H9 (cell line): ENCODE data around the gene ATOX1. TPM values are rescaled to one million over a fixed set of nuclear protein-coding genes. Genes with fewer than 3 reads are reported as not detected.
A peak's percentile ranks its signal among the peaks of the same experiment; 100 is the strongest.
"Not testable (repeated sequence)": the region's sequence is repeated elsewhere in the genome, so short reads cannot be mapped to it uniquely, and the experiment has no call there.

Experiments used
- DNase-seq: peaks from one replicate; pipeline ENCODE4 v3.0.0-alpha.2; 2017
- H2AFZ ChIP-seq: one replicate; pipeline ENCODE4 v1.6.1; 2013; ENCODE audit warnings: mild to moderate bottlenecking, low read length, control low read depth, moderate library complexity
- H2AK5ac ChIP-seq: 2 replicates; pipeline ENCODE4 v1.6.1; 2013; ENCODE audit warnings: low read length, control low read depth, mixed read lengths; ENCODE audit not compliant: insufficient read length
- H2BK120ac ChIP-seq: one replicate; pipeline ENCODE4 v1.6.1; 2013; ENCODE audit warnings: low read depth, mild to moderate bottlenecking, low read length, control low read depth, inconsistent platforms; ENCODE audit not compliant: poor library complexity, severe bottlenecking
- H2BK12ac ChIP-seq: 2 replicates; pipeline ENCODE4 v1.6.1; 2013; ENCODE audit warnings: low read length, control low read depth, mixed read lengths, low read depth; ENCODE audit not compliant: insufficient read length
- H2BK15ac ChIP-seq: 2 replicates; pipeline ENCODE4 v1.6.1; 2013; ENCODE audit warnings: low read depth, low read length, control low read depth
- H2BK20ac ChIP-seq: one replicate; pipeline ENCODE4 v1.6.1; 2013; ENCODE audit warnings: low read depth, mild to moderate bottlenecking, low read length, control low read depth, inconsistent platforms; ENCODE audit not compliant: poor library complexity, severe bottlenecking
- H2BK5ac ChIP-seq: 2 replicates; pipeline ENCODE4 v1.6.1; 2013; ENCODE audit warnings: low read length, control low read depth, mixed read lengths; ENCODE audit not compliant: insufficient read length
- H3K14ac ChIP-seq: 2 replicates; pipeline ENCODE4 v1.6.1; 2013; ENCODE audit warnings: low read length, control low read depth; ENCODE audit not compliant: insufficient read depth
- H3K18ac ChIP-seq: 2 replicates; pipeline ENCODE4 v1.6.1; 2013; ENCODE audit warnings: low read depth, mild to moderate bottlenecking, mixed read lengths, low read length, control low read depth; ENCODE audit not compliant: insufficient read length
- H3K23ac ChIP-seq: 2 replicates; pipeline ENCODE4 v1.6.1; 2013; ENCODE audit warnings: low read length, control low read depth, mixed read lengths, low read depth; ENCODE audit not compliant: insufficient read length
- H3K23me2 ChIP-seq: 2 replicates; pipeline ENCODE4 v1.6.1; 2013; ENCODE audit warnings: low read depth, mild to moderate bottlenecking, mixed read lengths, low read length, control low read depth; ENCODE audit not compliant: insufficient read length, poor library complexity, severe bottlenecking
- H3K27ac ChIP-seq: 2 replicates; pipeline ENCODE4 v1.5.1; 2013; ENCODE audit warnings: low read length, control low read depth, mixed read lengths, low read depth; ENCODE audit not compliant: insufficient read length
- H3K27me3 ChIP-seq: 2 replicates; pipeline ENCODE4 v1.6.1; 2013; ENCODE audit warnings: low read length, control low read depth, inconsistent platforms; ENCODE audit not compliant: insufficient read depth
- H3K4ac ChIP-seq: 2 replicates; pipeline ENCODE4 v1.6.1; 2013; ENCODE audit warnings: low read depth, mild to moderate bottlenecking, control low read depth, inconsistent platforms, low read length, moderate library complexity
- H3K4me1 ChIP-seq: 2 replicates; pipeline ENCODE4 v1.6.1; 2013; ENCODE audit warnings: low read length, control low read depth, inconsistent platforms; ENCODE audit not compliant: insufficient read depth
- H3K4me2 ChIP-seq: 2 replicates; pipeline ENCODE4 v1.6.1; 2013; ENCODE audit warnings: low read length, control low read depth, mixed read lengths; ENCODE audit not compliant: insufficient read length, insufficient read depth
- H3K56ac ChIP-seq: 2 replicates; pipeline ENCODE4 v1.6.1; 2013; ENCODE audit warnings: low read depth, mild to moderate bottlenecking, mixed read lengths, low read length, control low read depth; ENCODE audit not compliant: insufficient read length
- H3K79me1 ChIP-seq: 2 replicates; pipeline ENCODE4 v1.6.1; 2013; ENCODE audit warnings: low read depth, mild to moderate bottlenecking, moderate library complexity, low read length, control low read depth, inconsistent platforms; ENCODE audit not compliant: insufficient read depth, poor library complexity, severe bottlenecking
- H3K79me2 ChIP-seq: 2 replicates; pipeline ENCODE4 v1.6.1; 2013; ENCODE audit warnings: low read length, control low read depth, inconsistent platforms; ENCODE audit not compliant: insufficient read depth
- H3K9ac ChIP-seq: 2 replicates; pipeline ENCODE4 v1.6.1; 2013; ENCODE audit warnings: low read length, control low read depth, mixed read lengths; ENCODE audit not compliant: insufficient read length; ENCODE audit errors: extremely low read depth
- H3K9me3 ChIP-seq: one replicate; pipeline ENCODE4 v1.6.1; 2013; ENCODE audit warnings: low read depth, low read length, inconsistent platforms; ENCODE audit not compliant: control insufficient read depth
- H3T11ph ChIP-seq: one replicate; pipeline ENCODE4 v1.6.1; 2013; ENCODE audit warnings: mild to moderate bottlenecking, low read length, control low read depth, inconsistent platforms
- H4K20me1 ChIP-seq: one replicate; pipeline ENCODE4 v1.6.1; 2013; ENCODE audit not compliant: control insufficient read depth, insufficient read length, insufficient read depth
- H4K5ac ChIP-seq: 2 replicates; pipeline ENCODE4 v1.6.1; 2013; ENCODE audit warnings: low read depth, mild to moderate bottlenecking, mixed read lengths, low read length, control low read depth; ENCODE audit not compliant: insufficient read length
- H4K8ac ChIP-seq: replicated peaks from 2 replicates; pipeline ENCODE4 v1.6.1; 2013; ENCODE audit warnings: low read length, control low read depth, mixed read lengths, low read depth; ENCODE audit not compliant: insufficient read length
- H4K91ac ChIP-seq: 2 replicates; pipeline ENCODE4 v1.6.1; 2013; ENCODE audit warnings: low read depth, mild to moderate bottlenecking, moderate library complexity, mixed read lengths, low read length, control low read depth; ENCODE audit not compliant: insufficient read length
- H3K27ac Mint-ChIP-seq, 3 experiments: 2 replicates in 2 of 3; 3 replicates in 1 of 3; pipeline ENCODE4 v1.8.0; 2020 to 2021; ENCODE audit warnings: mixed read lengths in 3 of 3, mild to moderate bottlenecking in 1 of 3, moderate library complexity in 1 of 3
- H3K27me3 Mint-ChIP-seq: 2 replicates; pipeline ENCODE4 v1.8.0; 2021; ENCODE audit warnings: low read depth, mild to moderate bottlenecking, moderate library complexity, mixed read lengths
- H3K36me3 Mint-ChIP-seq, 3 experiments: 2 replicates in 2 of 3; 3 replicates in 1 of 3; pipeline ENCODE4 v1.8.0; 2020 to 2021; ENCODE audit warnings: low read depth in 3 of 3, mixed read lengths in 3 of 3; ENCODE audit not compliant: insufficient read depth in 1 of 3
- H3K4me1 Mint-ChIP-seq, 2 experiments: 2 replicates each; pipeline ENCODE4 v1.8.0; 2020; ENCODE audit warnings: mixed read lengths in 2 of 2
- H3K4me3 Mint-ChIP-seq, 2 experiments: 2 replicates in 1 of 2; 3 replicates in 1 of 2; pipeline ENCODE4 v1.8.0; 2020 to 2021; ENCODE audit warnings: mild to moderate bottlenecking in 2 of 2, mixed read lengths in 2 of 2, moderate library complexity in 1 of 2
- H3K9me3 Mint-ChIP-seq, 2 experiments: 2 replicates in 1 of 2; 3 replicates in 1 of 2; pipeline ENCODE4 v1.8.0; 2020; ENCODE audit warnings: mild to moderate bottlenecking in 2 of 2, mixed read lengths in 2 of 2, moderate library complexity in 1 of 2
- CTCF ChIP-seq: fragments of 200-600 bp; sonication (generic); conservative IDR thresholded peaks from 3 replicates; pipeline ENCODE4 v1.8.0; 2021; ENCODE audit warnings: antibody characterized with exemption, mild to moderate bottlenecking
- WGBS: extraction: QIAGEN DNeasy Blood & Tissue Kit; methylation state at CpG from one replicate; pipeline ENCODE4 v1.1.7; 2013; ENCODE audit warnings: missing lambda C conversion rate, low lambda C conversion rate, mixed read lengths; ENCODE audit not compliant: insufficient read length; ENCODE audit errors: extremely low coverage; 5-methylcytosine and 5-hydroxymethylcytosine counted together
- total RNA-seq: library from RNA; stranded (reverse); gene quantifications from 2 replicates; pipeline ENCODE4 v1.2.1, GENCODE V29; 2021

Gene ATOX1
- total RNA-seq, 1 experiment from 2014 or later, result 75.0 TPM

GRCh38 chr5:151730381-151730780, 28.1 kb downstream of the ATOX1 start:
- Mint-ChIP-seq H3K27ac (no peak overlapping the region), H3K27me3 (no peaks in the 10 kb centered on the region), H3K4me3 (no peak overlapping the region), H3K9me3 (peaks cover 27 to 28% of the 10 kb centered on the region in 2 experiments), H3K4me1 (peaks cover 9 to 16% of the 10 kb centered on the region in 2 experiments), H3K36me3 (peaks cover 17 to 29% (median 20%) of the 10 kb centered on the region in 3 experiments)
- Histone ChIP-seq H4K8ac (no peak overlapping the region), H3K23me2 (no peaks in the 10 kb centered on the region), H4K91ac (no peak overlapping the region), H3K18ac (no peak overlapping the region), H3K27me3 (no peaks in the 10 kb centered on the region), H2AK5ac (no peak overlapping the region), H2BK20ac (no peak overlapping the region), H3K4ac (no peak overlapping the region), H4K5ac (no peak overlapping the region), H3K27ac (no peak overlapping the region), H3K79me1 (no peaks in the 10 kb centered on the region), H3K9me3 (peaks cover 9% of the 10 kb centered on the region), H3K23ac (no peak overlapping the region), H2BK15ac (no peak overlapping the region), H3K4me2 (no peak overlapping the region), H2BK120ac (no peak overlapping the region), H3K56ac (no peak overlapping the region), H3K9ac (no peak overlapping the region), H2BK12ac (no peak overlapping the region), H2BK5ac (no peak overlapping the region), H2AFZ (no peak overlapping the region), H3K14ac (no peak overlapping the region), H3K79me2 (no peaks in the 10 kb centered on the region), H3K4me1 (peaks cover 3% of the 10 kb centered on the region; the same call in 1 of the 2 replicates), H4K20me1 (no peaks in the 10 kb centered on the region), H3T11ph (no peak overlapping the region)
- DNase-seq, result no peak
- no CpG with 5 or more reads among the region's 7 CpGs for WGBS
- TF ChIP-seq CTCF, result no peak

DNA sequence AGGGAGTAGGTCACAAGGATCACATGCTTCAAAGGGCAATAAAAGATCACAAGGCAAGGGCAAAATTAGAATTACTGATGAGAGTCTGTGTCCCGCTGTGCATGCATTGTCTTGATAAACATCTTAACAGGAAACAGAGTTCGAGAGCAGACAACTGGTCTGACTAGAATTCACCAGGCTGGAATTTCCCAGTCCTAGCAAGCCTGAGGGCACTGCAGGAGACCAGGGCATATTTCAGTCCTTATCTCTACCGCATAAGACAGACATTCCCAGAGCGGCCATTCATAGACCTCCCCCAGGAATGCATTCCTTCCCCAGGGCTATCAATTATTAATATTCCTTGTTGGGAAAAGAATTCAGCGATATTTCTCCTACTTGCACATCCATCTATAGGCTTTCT, 28.8 kb downstream of the ATOX1 start:
- not testable (repeated sequence) for H4K20me1 ChIP-seq, H2BK120ac ChIP-seq, H3K79me1 ChIP-seq, H3K4me2 ChIP-seq, H3T11ph ChIP-seq, H3K4me3 Mint-ChIP-seq, H3K18ac ChIP-seq, H3K9ac ChIP-seq, H3K56ac ChIP-seq, DNase-seq, H3K27ac ChIP-seq, H4K91ac ChIP-seq, H2AK5ac ChIP-seq, H3K23ac ChIP-seq, H2BK15ac ChIP-seq, H3K23me2 ChIP-seq, H4K8ac ChIP-seq, H3K14ac ChIP-seq, H3K79me2 ChIP-seq, H3K4me1 ChIP-seq, H2BK5ac ChIP-seq, H3K27me3 Mint-ChIP-seq, H2BK20ac ChIP-seq, H4K5ac ChIP-seq, H3K27me3 ChIP-seq, H2BK12ac ChIP-seq, H2AFZ ChIP-seq, H3K4ac ChIP-seq, H3K9me3 ChIP-seq
- H3K27ac Mint-ChIP-seq, result peak overlapping the region in 2 of 3 experiments; percentile 61 to 78; a peak in 2 of 7 replicates
- H3K9me3 Mint-ChIP-seq, result peaks cover 27 to 28% of the 10 kb centered on the region in 2 experiments
- WGBS, result no CpG with 5 or more reads among the region's 5 CpGs
- peaks cover 9 to 16% of the 10 kb centered on the region in 2 experiments for H3K4me1 Mint-ChIP-seq
- peaks cover 17 to 29% (median 20%) of the 10 kb centered on the region in 3 experiments for H3K36me3 Mint-ChIP-seq
